ENCODE data around the gene LRP11.

DNA sequence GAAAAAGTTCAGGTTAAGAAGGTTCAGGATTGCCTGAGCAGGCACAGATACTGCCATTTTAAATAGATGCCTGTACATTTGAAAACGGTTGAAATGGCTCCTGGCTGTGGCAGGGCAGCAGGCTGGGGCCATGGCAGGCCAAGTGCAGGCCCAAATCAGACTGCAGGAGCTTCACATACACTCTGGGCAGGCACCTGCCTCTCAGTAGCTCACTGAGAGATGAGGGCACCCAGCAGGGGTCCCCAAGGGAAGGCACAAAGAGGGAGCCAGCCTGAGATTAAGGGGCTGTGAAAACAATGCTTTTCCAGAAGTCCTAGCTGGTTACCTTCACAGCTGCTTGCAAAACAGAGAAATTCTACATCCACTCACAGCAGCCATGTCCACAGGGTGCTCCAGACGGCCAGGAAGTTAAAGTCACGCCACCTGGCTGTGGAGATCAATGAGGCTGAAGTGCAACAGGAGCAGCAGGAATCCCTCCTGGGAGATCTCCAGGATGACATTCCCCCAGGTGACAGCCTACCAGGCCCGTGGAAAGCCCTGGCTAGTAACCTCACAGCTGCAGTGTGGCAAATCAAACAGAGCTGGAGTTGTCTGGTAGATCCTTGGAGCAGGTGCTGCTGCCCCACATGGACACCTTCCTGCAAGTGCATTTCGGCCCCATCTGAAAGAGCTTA lies 39.9 kb upstream of the LRP11 start:
- no peak for TF ChIP-seq CREB1 (IDR thresholded peaks at IDR 0.05; ENCODE audit: low read depth)
- no peak for TF ChIP-seq RAD21 (IDR thresholded peaks at IDR 0.05; ENCODE audit: low read depth)
- TF ChIP-seq YY1 (IDR thresholded peaks at IDR 0.05; ENCODE audit: low read depth), result no peak
- TF ChIP-seq, protein P1, sequence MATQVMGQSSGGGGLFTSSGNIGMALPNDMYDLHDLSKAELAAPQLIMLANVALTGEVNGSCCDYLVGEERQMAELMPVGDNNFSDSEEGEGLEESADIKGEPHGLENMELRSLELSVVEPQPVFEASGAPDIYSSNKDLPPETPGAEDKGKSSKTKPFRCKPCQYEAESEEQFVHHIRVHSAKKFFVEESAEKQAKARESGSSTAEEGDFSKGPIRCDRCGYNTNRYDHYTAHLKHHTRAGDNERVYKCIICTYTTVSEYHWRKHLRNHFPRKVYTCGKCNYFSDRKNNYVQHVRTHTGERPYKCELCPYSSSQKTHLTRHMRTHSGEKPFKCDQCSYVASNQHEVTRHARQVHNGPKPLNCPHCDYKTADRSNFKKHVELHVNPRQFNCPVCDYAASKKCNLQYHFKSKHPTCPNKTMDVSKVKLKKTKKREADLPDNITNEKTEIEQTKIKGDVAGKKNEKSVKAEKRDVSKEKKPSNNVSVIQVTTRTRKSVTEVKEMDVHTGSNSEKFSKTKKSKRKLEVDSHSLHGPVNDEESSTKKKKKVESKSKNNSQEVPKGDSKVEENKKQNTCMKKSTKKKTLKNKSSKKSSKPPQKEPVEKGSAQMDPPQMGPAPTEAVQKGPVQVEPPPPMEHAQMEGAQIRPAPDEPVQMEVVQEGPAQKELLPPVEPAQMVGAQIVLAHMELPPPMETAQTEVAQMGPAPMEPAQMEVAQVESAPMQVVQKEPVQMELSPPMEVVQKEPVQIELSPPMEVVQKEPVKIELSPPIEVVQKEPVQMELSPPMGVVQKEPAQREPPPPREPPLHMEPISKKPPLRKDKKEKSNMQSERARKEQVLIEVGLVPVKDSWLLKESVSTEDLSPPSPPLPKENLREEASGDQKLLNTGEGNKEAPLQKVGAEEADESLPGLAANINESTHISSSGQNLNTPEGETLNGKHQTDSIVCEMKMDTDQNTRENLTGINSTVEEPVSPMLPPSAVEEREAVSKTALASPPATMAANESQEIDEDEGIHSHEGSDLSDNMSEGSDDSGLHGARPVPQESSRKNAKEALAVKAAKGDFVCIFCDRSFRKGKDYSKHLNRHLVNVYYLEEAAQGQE (IDR thresholded peaks at IDR 0.05; ENCODE audit: low read depth), result no peak

All from Ishikawa (cell line).